SK-N-SH (cell line): ENCODE measurements around the gene ATXN7L3. TPM values are rescaled to one million over a fixed set of nuclear protein-coding genes. Genes with fewer than 3 reads are reported as not detected.

Experiments used
- CTCF ChIA-PET: fragments of 300-600, 350-600 bp; formaldehyde crosslinking; extraction: SDS; loops from one replicate; lab custom pipeline; 2021; lab: Yijun Ruan, JAX
- POLR2A ChIA-PET: fragments of 350-600 bp; sonication (Branson Sonifier 250); formaldehyde crosslinking; extraction: SDS; loops from one replicate; lab custom pipeline; 2020; ENCODE audit warnings: antibody characterized with exemption, inconsistent platforms; lab: Yijun Ruan, JAX
- DNase-seq: peaks from one replicate; pipeline ENCODE4 v3.0.0; 2012
- H2AFZ ChIP-seq: fragments of 200-600 bp; sonication (generic); 2 replicates; pipeline ENCODE4 v1.8.1; 2016; ENCODE audit warnings: antibody characterized with exemption, mild to moderate bottlenecking, low read depth
- H3F3A ChIP-seq: fragments of 200-600 bp; sonication (generic); replicated peaks from 2 replicates; pipeline ENCODE3; 2016; ENCODE audit warnings: antibody characterized with exemption, mild to moderate bottlenecking; ENCODE audit not compliant: insufficient read depth
- H3K27ac ChIP-seq, 2 experiments: fragments of 200-500 bp in 1 of 2; fragments of 200-600 bp in 1 of 2; sonication (Bioruptor generic) in 1 of 2; sonication (generic), shearing (Covaris generic) in 1 of 2; 2 replicates each; pipeline versions ENCODE4 v1.5.1 to v1.6.1; 2014 to 2016; ENCODE audit warnings: low read depth in 2 of 2, inconsistent platforms in 1 of 2, low read length in 1 of 2, mild to moderate bottlenecking in 1 of 2, mixed read lengths in 1 of 2
- H3K27me3 ChIP-seq: fragments of 200-600 bp; sonication (generic), shearing (Covaris generic); 2 replicates; pipeline ENCODE4 v1.6.1; 2016; ENCODE audit warnings: mixed run types; ENCODE audit not compliant: insufficient read depth
- H3K36me3 ChIP-seq, 2 experiments: fragments of 200-500 bp in 1 of 2; fragments of 200-600 bp in 1 of 2; sonication (Bioruptor generic) in 1 of 2; sonication (generic) in 1 of 2; replicated peaks in 1 of 2; 2 replicates each; pipeline versions ENCODE3 to v1.5.1; 2014 to 2016; ENCODE audit warnings: low read length in 1 of 2, mild to moderate bottlenecking in 1 of 2; ENCODE audit not compliant: insufficient read depth in 2 of 2, control insufficient read depth in 1 of 2
- H3K4me1 ChIP-seq, 2 experiments: fragments of 200-500 bp in 1 of 2; fragments of 200-600 bp in 1 of 2; sonication (Bioruptor generic) in 1 of 2; sonication (generic), shearing (Covaris generic) in 1 of 2; 2 replicates each; pipeline versions ENCODE4 v1.5.1 to v1.6.1; 2014 to 2016; ENCODE audit warnings: low read depth in 1 of 2, low read length in 1 of 2, mixed run types in 1 of 2; ENCODE audit not compliant: insufficient read depth in 2 of 2, control insufficient read depth in 1 of 2
- H3K4me2 ChIP-seq: fragments of 200-600 bp; sonication (generic), shearing (Covaris generic); 2 replicates; pipeline ENCODE4 v1.6.1; 2017; ENCODE audit warnings: mixed run types
- H3K4me3 ChIP-seq, 2 experiments: fragments of 200-500 bp in 1 of 2; fragments of 200-600 bp in 1 of 2; sonication (Bioruptor generic) in 1 of 2; sonication (generic), shearing (Covaris generic) in 1 of 2; 2 replicates each; pipeline versions ENCODE4 v1.5.1 to v1.8.1; 2014 to 2016; ENCODE audit warnings: low read depth in 2 of 2, inconsistent platforms in 1 of 2, low read length in 1 of 2, mild to moderate bottlenecking in 1 of 2, mixed read lengths in 1 of 2, moderate library complexity in 1 of 2
- H3K79me2 ChIP-seq: fragments of 200-600 bp; sonication (generic); 2 replicates; pipeline ENCODE4 v1.8.1; 2017; ENCODE audit warnings: mild to moderate bottlenecking; ENCODE audit not compliant: insufficient read depth
- H3K9ac ChIP-seq: fragments of 200-600 bp; sonication (generic); 2 replicates; pipeline ENCODE4 v1.6.1; 2017; ENCODE audit warnings: mixed run types
- H3K9me2 ChIP-seq: fragments of 200-600 bp; sonication (generic); 2 replicates; pipeline ENCODE4 v1.6.1; 2017; ENCODE audit warnings: mixed run types
- H3K9me3 ChIP-seq: fragments of 200-600 bp; sonication (generic); 2 replicates; pipeline ENCODE4 v1.6.1; 2017; ENCODE audit warnings: mixed run types, mild to moderate bottlenecking, moderate library complexity
- H4K20me1 ChIP-seq: fragments of 200-600 bp; sonication (generic); 2 replicates; pipeline ENCODE4 v1.6.1; 2017; ENCODE audit warnings: mild to moderate bottlenecking, mixed run types; ENCODE audit not compliant: insufficient read depth
- CHD2 ChIP-seq: fragments of 150-350 bp; IDR thresholded peaks from 2 replicates; pipeline ENCODE4 v1.6.1; 2018; ENCODE audit warnings: low read length; ENCODE audit not compliant: partially characterized antibody
- ELF1 ChIP-seq: IDR thresholded peaks from 2 replicates; pipeline ENCODE4 v1.4.0; 2012
- EZH2phosphoT487 ChIP-seq: fragments of 200-600 bp; sonication (generic); IDR thresholded peaks from 2 replicates; pipeline ENCODE4 v1.6.1; 2017; ENCODE audit warnings: low read depth, mixed run types, mild to moderate bottlenecking, antibody characterized with exemption, moderate library complexity, borderline replicate concordance
- FOXJ3 ChIP-seq: sonication (generic); formaldehyde crosslinking; IDR thresholded peaks from 2 replicates; pipeline ENCODE4 v1.5.1; 2020; ENCODE audit warnings: mild to moderate bottlenecking, missing genetic modification reagents
- FOXM1 ChIP-seq: IDR thresholded peaks from 2 replicates; pipeline ENCODE4 v1.4.0; 2012; ENCODE audit warnings: low read depth, mild to moderate bottlenecking
- GABPA ChIP-seq: IDR thresholded peaks from 2 replicates; pipeline ENCODE4 v1.4.0; 2012; ENCODE audit warnings: low read depth, mild to moderate bottlenecking
- MEF2A ChIP-seq: IDR thresholded peaks from 2 replicates; pipeline ENCODE4 v1.4.0; 2012; ENCODE audit warnings: low read depth, borderline replicate concordance
- MXI1 ChIP-seq: IDR thresholded peaks from 2 replicates; pipeline ENCODE4 v1.6.1; 2012; ENCODE audit warnings: mild to moderate bottlenecking, low read depth, low read length, improper control_type of control experiment
- NFIC ChIP-seq: IDR thresholded peaks from 2 replicates; pipeline ENCODE4 v1.4.0; 2012; ENCODE audit warnings: borderline replicate concordance
- POLR2AphosphoS5 ChIP-seq: IDR thresholded peaks from 2 replicates; pipeline ENCODE4 v1.6.1; 2012; ENCODE audit warnings: low read depth, low read length
- RAD21 ChIP-seq: IDR thresholded peaks from 2 replicates; pipeline ENCODE4 v1.6.1; 2012; ENCODE audit warnings: mild to moderate bottlenecking, low read length
- RFX5 ChIP-seq: IDR thresholded peaks from 2 replicates; pipeline ENCODE4 v1.6.1; 2012; ENCODE audit warnings: mild to moderate bottlenecking, improper control_type of control experiment, low read length
- RXRA ChIP-seq: IDR thresholded peaks from 2 replicates; pipeline ENCODE4 v1.4.0; 2012; ENCODE audit warnings: low read depth, mild to moderate bottlenecking, borderline replicate concordance
- SIN3A ChIP-seq: IDR thresholded peaks from 2 replicates; pipeline ENCODE4 v1.6.1; 2012; ENCODE audit warnings: low read depth, mild to moderate bottlenecking, low read length, moderate library complexity, borderline replicate concordance
- SMC3 ChIP-seq: IDR thresholded peaks from 2 replicates; pipeline ENCODE4 v1.6.1; 2012; ENCODE audit warnings: low read depth, low read length, improper control_type of control experiment
- TAF1 ChIP-seq: IDR thresholded peaks from 2 replicates; pipeline ENCODE4 v1.6.1; 2012; ENCODE audit warnings: low read depth, mild to moderate bottlenecking, low read length, moderate library complexity, borderline replicate concordance
- TCF12 ChIP-seq: IDR thresholded peaks from 2 replicates; pipeline ENCODE4 v1.4.0; 2012
- TEAD4 ChIP-seq: IDR thresholded peaks from 2 replicates; pipeline ENCODE4 v1.4.0; 2012; ENCODE audit warnings: mild to moderate bottlenecking, borderline replicate concordance; ENCODE audit not compliant: insufficient read depth
- YY1 ChIP-seq: IDR thresholded peaks from 2 replicates; pipeline ENCODE4 v1.4.0; 2012; ENCODE audit warnings: low read depth, mild to moderate bottlenecking
- WGBS: methylation state at CpG from one replicate; pipeline ENCODE4 v1.1.6; 2017; ENCODE audit warnings: low lambda C conversion rate; 5-methylcytosine and 5-hydroxymethylcytosine counted together
- polyA plus RNA-seq, 3 experiments: library from polyadenylated mRNA; depleted of rRNA; stranded (reverse); fragments of >200 nt; gene quantifications; 2 replicates each; pipeline ENCODE4 v1.2.3, GENCODE V29; 2012
- TF ChIP-seq, protein P1 (sequence below): fragments of 150-350 bp; IDR thresholded peaks from 2 replicates; pipeline ENCODE4 v1.6.1; 2016; ENCODE audit warnings: mild to moderate bottlenecking, low read depth, low read length
- TF ChIP-seq, protein P2 (sequence below): IDR thresholded peaks from 2 replicates; pipeline ENCODE4; 2012
- TF ChIP-seq, protein P3 (sequence below): IDR thresholded peaks from 2 replicates; pipeline ENCODE4 v1.4.0; 2012; ENCODE audit warnings: low read depth, borderline replicate concordance
- TF ChIP-seq, protein P4 (sequence below): fragments of 150-350 bp; IDR thresholded peaks from 2 replicates; pipeline ENCODE4 v1.6.1; 2017; ENCODE audit warnings: antibody characterized with exemption, low read length, low read depth, borderline replicate concordance
- TF ChIP-seq, protein P5 (sequence below): fragments of 200-600 bp; sonication (generic); IDR thresholded peaks from 2 replicates; pipeline ENCODE4 v1.6.1; 2017; ENCODE audit warnings: antibody characterized with exemption, mild to moderate bottlenecking, moderate library complexity

Gene ATXN7L3
- polyA plus RNA-seq, 1 of the 3 experiments (the other 2 are of a cell fraction), result 47.7 TPM

DNA sequence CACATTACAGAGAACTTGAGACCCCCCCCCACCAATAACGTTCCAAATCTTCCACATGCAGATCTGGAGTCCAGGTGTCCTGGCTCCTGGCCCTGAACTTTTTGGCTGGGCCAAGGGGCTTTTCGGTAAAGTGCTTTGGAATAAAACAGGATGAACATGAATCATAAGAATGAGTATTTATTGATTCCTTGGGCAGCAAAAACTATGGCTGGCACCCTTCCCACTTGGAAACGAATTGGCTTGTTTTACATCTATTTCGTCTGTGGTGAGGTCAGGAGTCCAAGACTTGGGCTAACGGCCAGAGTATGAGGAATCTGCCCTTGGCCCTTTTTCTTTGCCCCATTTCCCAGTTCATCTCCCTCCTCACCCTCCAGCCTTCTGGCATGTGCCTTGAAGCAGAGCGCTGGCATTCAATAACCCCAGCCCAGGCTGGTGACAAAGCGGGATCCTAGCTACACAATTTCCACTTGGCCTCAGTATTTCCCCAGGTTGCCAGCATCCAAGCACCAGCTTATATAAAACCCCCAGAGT lies 23.9 kb upstream of the ATXN7L3 start:
- H3K79me2 ChIP-seq, result peaks cover 18% of the 10 kb centered on the region
- CTCF ChIA-PET, result interaction anchor here (1.8 to 5.5 kb wide), 2 partner anchors 86 to 108 kb away, joined by 6 to 37 read pairs; partner anchors contain the start of gene RUNDC3A
- H3K4me3 ChIP-seq, result no peak overlapping the region
- no peaks in the 10 kb centered on the region for H4K20me1 ChIP-seq
- H2AFZ ChIP-seq, result no peak overlapping the region
- peaks cover 13 to 18% of the 10 kb centered on the region in 2 experiments for H3K4me1 ChIP-seq
- H3K36me3 ChIP-seq, result peaks cover 0 to 3% of the 10 kb centered on the region in 2 experiments
- no peaks in the 10 kb centered on the region for H3K9me3 ChIP-seq
- H3K27me3 ChIP-seq, result no peaks in the 10 kb centered on the region
- no peak for DNase-seq
- peak overlapping the region; percentile 85 for H3K4me2 ChIP-seq
- no peaks in the 10 kb centered on the region for H3K9me2 ChIP-seq
- H3K27ac ChIP-seq, result peak overlapping the region; percentile 87 to 97
- 30% methylated on average over 7 of the region's 7 CpGs for WGBS
- H3F3A ChIP-seq, result peaks cover 37% of the 10 kb centered on the region
- POLR2A ChIA-PET, result interaction anchor here (3.5 kb wide), 1 partner anchor 86 kb away, joined by 34 read pairs; the partner anchor contains the start of gene RUNDC3A
- H3K9ac ChIP-seq, result no peak overlapping the region
- no peak for TF ChIP-seq FOXM1
- no peak for TF ChIP-seq TAF1
- TF ChIP-seq EZH2phosphoT487, result no peak
- no peak for TF ChIP-seq MXI1
- TF ChIP-seq POLR2AphosphoS5, result peak; percentile 35; the same call in 1 of the 2 replicates
- TF ChIP-seq GABPA, result no peak
- peak; percentile 6 for TF ChIP-seq CHD2
- no peak; the same call in 1 of the 2 replicates for TF ChIP-seq TEAD4
- no peak for TF ChIP-seq SIN3A
- no peak for TF ChIP-seq MEF2A
- TF ChIP-seq, protein P1, sequence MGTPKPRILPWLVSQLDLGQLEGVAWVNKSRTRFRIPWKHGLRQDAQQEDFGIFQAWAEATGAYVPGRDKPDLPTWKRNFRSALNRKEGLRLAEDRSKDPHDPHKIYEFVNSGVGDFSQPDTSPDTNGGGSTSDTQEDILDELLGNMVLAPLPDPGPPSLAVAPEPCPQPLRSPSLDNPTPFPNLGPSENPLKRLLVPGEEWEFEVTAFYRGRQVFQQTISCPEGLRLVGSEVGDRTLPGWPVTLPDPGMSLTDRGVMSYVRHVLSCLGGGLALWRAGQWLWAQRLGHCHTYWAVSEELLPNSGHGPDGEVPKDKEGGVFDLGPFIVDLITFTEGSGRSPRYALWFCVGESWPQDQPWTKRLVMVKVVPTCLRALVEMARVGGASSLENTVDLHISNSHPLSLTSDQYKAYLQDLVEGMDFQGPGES, result no peak
- TF ChIP-seq, protein P2, sequence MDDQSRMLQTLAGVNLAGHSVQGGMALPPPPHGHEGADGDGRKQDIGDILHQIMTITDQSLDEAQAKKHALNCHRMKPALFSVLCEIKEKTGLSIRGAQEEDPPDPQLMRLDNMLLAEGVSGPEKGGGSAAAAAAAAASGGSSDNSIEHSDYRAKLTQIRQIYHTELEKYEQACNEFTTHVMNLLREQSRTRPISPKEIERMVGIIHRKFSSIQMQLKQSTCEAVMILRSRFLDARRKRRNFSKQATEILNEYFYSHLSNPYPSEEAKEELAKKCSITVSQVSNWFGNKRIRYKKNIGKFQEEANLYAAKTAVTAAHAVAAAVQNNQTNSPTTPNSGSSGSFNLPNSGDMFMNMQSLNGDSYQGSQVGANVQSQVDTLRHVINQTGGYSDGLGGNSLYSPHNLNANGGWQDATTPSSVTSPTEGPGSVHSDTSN, result peak; percentile 34; the same call in 1 of the 2 replicates
- no peak for TF ChIP-seq FOXJ3 (CRISPR knock-in tag)
- TF ChIP-seq, protein P3, sequence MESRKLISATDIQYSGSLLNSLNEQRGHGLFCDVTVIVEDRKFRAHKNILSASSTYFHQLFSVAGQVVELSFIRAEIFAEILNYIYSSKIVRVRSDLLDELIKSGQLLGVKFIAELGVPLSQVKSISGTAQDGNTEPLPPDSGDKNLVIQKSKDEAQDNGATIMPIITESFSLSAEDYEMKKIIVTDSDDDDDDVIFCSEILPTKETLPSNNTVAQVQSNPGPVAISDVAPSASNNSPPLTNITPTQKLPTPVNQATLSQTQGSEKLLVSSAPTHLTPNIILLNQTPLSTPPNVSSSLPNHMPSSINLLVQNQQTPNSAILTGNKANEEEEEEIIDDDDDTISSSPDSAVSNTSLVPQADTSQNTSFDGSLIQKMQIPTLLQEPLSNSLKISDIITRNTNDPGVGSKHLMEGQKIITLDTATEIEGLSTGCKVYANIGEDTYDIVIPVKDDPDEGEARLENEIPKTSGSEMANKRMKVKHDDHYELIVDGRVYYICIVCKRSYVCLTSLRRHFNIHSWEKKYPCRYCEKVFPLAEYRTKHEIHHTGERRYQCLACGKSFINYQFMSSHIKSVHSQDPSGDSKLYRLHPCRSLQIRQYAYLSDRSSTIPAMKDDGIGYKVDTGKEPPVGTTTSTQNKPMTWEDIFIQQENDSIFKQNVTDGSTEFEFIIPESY, result no peak
- peak; percentile 89; the same call in 1 of the 2 replicates for TF ChIP-seq RXRA
- TF ChIP-seq RFX5, result no peak
- TF ChIP-seq NFIC, result peak; percentile 96
- peak; percentile 95 for TF ChIP-seq TCF12
- TF ChIP-seq SMC3, result no peak
- no peak for TF ChIP-seq ELF1
- TF ChIP-seq, protein P4, sequence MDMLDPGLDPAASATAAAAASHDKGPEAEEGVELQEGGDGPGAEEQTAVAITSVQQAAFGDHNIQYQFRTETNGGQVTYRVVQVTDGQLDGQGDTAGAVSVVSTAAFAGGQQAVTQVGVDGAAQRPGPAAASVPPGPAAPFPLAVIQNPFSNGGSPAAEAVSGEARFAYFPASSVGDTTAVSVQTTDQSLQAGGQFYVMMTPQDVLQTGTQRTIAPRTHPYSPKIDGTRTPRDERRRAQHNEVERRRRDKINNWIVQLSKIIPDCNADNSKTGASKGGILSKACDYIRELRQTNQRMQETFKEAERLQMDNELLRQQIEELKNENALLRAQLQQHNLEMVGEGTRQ, result no peak
- no peak for TF ChIP-seq YY1
- no peak for TF ChIP-seq RAD21
- TF ChIP-seq, protein P5, sequence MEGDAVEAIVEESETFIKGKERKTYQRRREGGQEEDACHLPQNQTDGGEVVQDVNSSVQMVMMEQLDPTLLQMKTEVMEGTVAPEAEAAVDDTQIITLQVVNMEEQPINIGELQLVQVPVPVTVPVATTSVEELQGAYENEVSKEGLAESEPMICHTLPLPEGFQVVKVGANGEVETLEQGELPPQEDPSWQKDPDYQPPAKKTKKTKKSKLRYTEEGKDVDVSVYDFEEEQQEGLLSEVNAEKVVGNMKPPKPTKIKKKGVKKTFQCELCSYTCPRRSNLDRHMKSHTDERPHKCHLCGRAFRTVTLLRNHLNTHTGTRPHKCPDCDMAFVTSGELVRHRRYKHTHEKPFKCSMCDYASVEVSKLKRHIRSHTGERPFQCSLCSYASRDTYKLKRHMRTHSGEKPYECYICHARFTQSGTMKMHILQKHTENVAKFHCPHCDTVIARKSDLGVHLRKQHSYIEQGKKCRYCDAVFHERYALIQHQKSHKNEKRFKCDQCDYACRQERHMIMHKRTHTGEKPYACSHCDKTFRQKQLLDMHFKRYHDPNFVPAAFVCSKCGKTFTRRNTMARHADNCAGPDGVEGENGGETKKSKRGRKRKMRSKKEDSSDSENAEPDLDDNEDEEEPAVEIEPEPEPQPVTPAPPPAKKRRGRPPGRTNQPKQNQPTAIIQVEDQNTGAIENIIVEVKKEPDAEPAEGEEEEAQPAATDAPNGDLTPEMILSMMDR, result no peak
